ENCODE results near the gene RNF121.

GRCh38 chr11:72001285-72001684 is 72.4 kb downstream of the RNF121 start:
- TF ChIP-seq CTCF (IDR thresholded peaks at IDR 0.05; ENCODE audit: low read depth, low read length, poor library complexity, severe bottlenecking) (no peak), EZH2phosphoT487 (IDR thresholded peaks at IDR 0.05; ENCODE audit: borderline replicate concordance, low read length) (no peak)

All from DOHH2 (cell line).